Peyer's patch (tissue), 4 donors: ENCODE measurements around the gene CALY.

Experiments
- CTCF ChIP-seq, 6 experiments: fragments of 450-650 bp in 4 of 6; fragments of 200-600 bp in 2 of 6; sonication (generic) in 1 of 6; IDR thresholded peaks; one replicate each; pipeline ENCODE4 v1.5.1; 2017 to 2019; ENCODE audit warnings: antibody characterized with exemption in 6 of 6, mild to moderate bottlenecking in 3 of 6, moderate library complexity in 1 of 6
- POLR2A ChIP-seq, 2 donors: fragments of 450-650 bp; IDR thresholded peaks; one replicate each; pipeline ENCODE4 v1.5.1; 2017; ENCODE audit warnings: antibody characterized with exemption in 2 of 2, mild to moderate bottlenecking in 2 of 2, moderate library complexity in 2 of 2

GRCh38 chr10:133326223-133326551 lies 10.5 kb downstream of the CALY start:
- no peak for TF ChIP-seq CTCF (IDR thresholded peaks at IDR 0.05)
- no peak for TF ChIP-seq POLR2A (IDR thresholded peaks at IDR 0.05)
